Neural progenitor cell (in vitro differentiated cells): ENCODE data around the gene RPL5. TPM values are rescaled to one million over a fixed set of nuclear protein-coding genes. Genes with fewer than 3 reads are reported as not detected.

Experiments
- DNase-seq: peaks from one replicate; pipeline ENCODE4 v3.0.0-alpha.2; 2016; ENCODE audit warnings: low spot score
- H2AFZ ChIP-seq: fragments of 200-600 bp; sonication (generic); replicated peaks from 2 replicates; pipeline ENCODE4 v1.6.1; 2016; ENCODE audit warnings: antibody characterized with exemption
- H3F3A ChIP-seq: fragments of 200-600 bp; sonication (generic); 2 replicates; pipeline ENCODE4 v1.6.1; 2016; ENCODE audit warnings: antibody characterized with exemption, low read depth
- H3K27ac ChIP-seq: fragments of 200-600 bp; sonication (generic); 2 replicates; pipeline ENCODE4 v1.5.1; 2016; ENCODE audit warnings: mild to moderate bottlenecking
- H3K27me3 ChIP-seq: fragments of 200-600 bp; sonication (generic); 2 replicates; pipeline ENCODE4 v1.6.1; 2016; ENCODE audit warnings: mild to moderate bottlenecking, moderate library complexity
- H3K36me3 ChIP-seq: fragments of 200-600 bp; sonication (generic); 2 replicates; pipeline ENCODE4 v1.5.1; 2016
- H3K4me1 ChIP-seq: fragments of 200-600 bp; sonication (generic); 2 replicates; pipeline ENCODE4 v1.6.1; 2016; ENCODE audit warnings: mixed run types
- H3K4me2 ChIP-seq: fragments of 200-600 bp; sonication (generic); 2 replicates; pipeline ENCODE4 v1.6.1; 2016
- H3K4me3 ChIP-seq: fragments of 200-600 bp; sonication (generic); 2 replicates; pipeline ENCODE4 v1.5.1; 2016
- H3K79me2 ChIP-seq: fragments of 200-600 bp; sonication (generic); 2 replicates; pipeline ENCODE4 v1.6.1; 2016; ENCODE audit warnings: low read depth
- H3K9ac ChIP-seq: fragments of 200-600 bp; sonication (generic); 2 replicates; pipeline ENCODE4 v1.6.1; 2016
- H3K9me3 ChIP-seq: fragments of 200-600 bp; sonication (generic); 2 replicates; pipeline ENCODE4 v1.5.1; 2016; ENCODE audit warnings: low read depth
- H4K20me1 ChIP-seq: fragments of 200-600 bp; sonication (generic); 2 replicates; pipeline ENCODE4 v1.6.1; 2016; ENCODE audit warnings: low read depth
- H3K27ac Mint-ChIP-seq: 3 replicates; pipeline ENCODE4 v1.8.0; 2021; ENCODE audit warnings: mixed read lengths
- H3K27me3 Mint-ChIP-seq: 2 replicates; pipeline ENCODE4 v1.8.0; 2022; ENCODE audit warnings: low read depth, mild to moderate bottlenecking, inconsistent platforms, moderate library complexity, mixed read lengths; ENCODE audit not compliant: insufficient read depth
- H3K36me3 Mint-ChIP-seq: 3 replicates; pipeline ENCODE4 v1.8.0; 2021; ENCODE audit warnings: mixed read lengths
- H3K4me1 Mint-ChIP-seq: 3 replicates; pipeline ENCODE4 v1.8.0; 2021; ENCODE audit warnings: mixed read lengths
- H3K4me3 Mint-ChIP-seq: 3 replicates; pipeline ENCODE4 v1.8.0; 2021; ENCODE audit warnings: mild to moderate bottlenecking, moderate library complexity, mixed read lengths
- H3K9me3 Mint-ChIP-seq: 3 replicates; pipeline ENCODE4 v1.8.0; 2020; ENCODE audit warnings: mixed read lengths
- EZH2 ChIP-seq: fragments of 200-600 bp; sonication (generic); IDR thresholded peaks from 2 replicates; pipeline ENCODE4 v1.6.1; 2017; ENCODE audit warnings: antibody characterized with exemption, mild to moderate bottlenecking, moderate library complexity
- EZH2phosphoT487 ChIP-seq: fragments of 200-600 bp; sonication (generic); IDR thresholded peaks from 2 replicates; pipeline ENCODE4 v1.6.1; 2017; ENCODE audit warnings: antibody characterized with exemption
- total RNA-seq: library from RNA; depleted of rRNA; stranded (reverse); fragments of >200 nt; gene quantifications from 2 replicates; pipeline ENCODE4 v1.2.3, GENCODE V29; 2015; ENCODE audit warnings: low replicate concordance
- TF ChIP-seq, protein P1 (sequence below): fragments of 200-600 bp; sonication (generic); IDR thresholded peaks from 2 replicates; pipeline ENCODE4 v1.5.1; 2017; ENCODE audit warnings: antibody characterized with exemption, mild to moderate bottlenecking

Gene RPL5
- total RNA-seq, 1 donor from 2014 or later: 3,732 TPM

DNA sequence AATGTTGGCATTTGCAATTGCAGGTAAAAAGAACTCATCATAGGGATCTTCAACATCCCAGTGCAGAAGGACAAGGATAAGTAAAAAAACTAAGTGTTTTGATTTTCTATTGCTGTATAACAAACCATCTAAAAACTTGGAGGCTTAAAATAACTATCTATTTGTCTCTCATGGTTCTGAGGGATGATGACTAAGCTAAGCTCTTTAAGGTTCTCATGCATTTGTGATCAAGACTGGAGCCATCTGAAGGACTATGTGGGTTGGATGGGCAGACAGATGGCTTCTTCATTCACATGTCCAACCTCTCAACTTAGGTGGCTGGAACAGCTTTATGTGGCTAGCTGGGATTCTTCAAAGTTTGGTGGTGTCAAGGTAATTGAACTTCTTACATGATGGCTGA lies 51.5 kb downstream of the RPL5 start:
- no peak overlapping the region for H3K4me3 Mint-ChIP-seq

DNA sequence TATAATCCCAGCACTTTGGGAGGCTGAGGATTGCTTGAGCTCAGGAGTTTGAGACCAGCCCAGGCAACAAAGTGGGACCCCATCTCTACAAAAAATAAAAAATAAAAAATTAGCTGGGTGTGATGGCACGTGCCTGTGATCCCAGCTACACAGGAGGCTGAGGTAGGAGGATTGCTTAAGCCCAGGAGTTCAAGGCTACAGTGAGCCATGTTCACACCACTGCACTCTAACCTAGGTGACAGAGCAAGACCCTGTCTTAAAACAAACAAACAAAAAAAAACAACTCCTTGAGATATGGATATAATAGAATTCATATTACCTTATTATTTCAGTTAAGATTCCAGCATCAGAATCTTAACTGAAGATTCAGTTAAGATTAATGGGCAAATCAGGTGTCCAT lies 52.4 kb downstream of the RPL5 start:
- no peak overlapping the region for H3K9ac ChIP-seq
- no peaks in the 10 kb centered on the region for H4K20me1 ChIP-seq
- no peaks in the 10 kb centered on the region for H3K36me3 ChIP-seq

More for the DNA sequence above, 51.5 kb downstream of the RPL5 start:
- Histone ChIP-seq H3K4me1 (no peaks in the 10 kb centered on the region), H4K20me1 (no peaks in the 10 kb centered on the region), H2AFZ (no peak overlapping the region), H3K9me3 (no peaks in the 10 kb centered on the region), H3F3A (no peaks in the 10 kb centered on the region), H3K9ac (no peak overlapping the region), H3K27me3 (no peaks in the 10 kb centered on the region), H3K4me3 (no peak overlapping the region), H3K36me3 (no peaks in the 10 kb centered on the region), H3K4me2 (no peak overlapping the region), H3K79me2 (no peaks in the 10 kb centered on the region), H3K27ac (no peak overlapping the region)
- H3K4me1 Mint-ChIP-seq: no peaks in the 10 kb centered on the region
- H3K36me3 Mint-ChIP-seq: no peaks in the 10 kb centered on the region
- TF ChIP-seq EZH2: no peak
- TF ChIP-seq, protein P1, sequence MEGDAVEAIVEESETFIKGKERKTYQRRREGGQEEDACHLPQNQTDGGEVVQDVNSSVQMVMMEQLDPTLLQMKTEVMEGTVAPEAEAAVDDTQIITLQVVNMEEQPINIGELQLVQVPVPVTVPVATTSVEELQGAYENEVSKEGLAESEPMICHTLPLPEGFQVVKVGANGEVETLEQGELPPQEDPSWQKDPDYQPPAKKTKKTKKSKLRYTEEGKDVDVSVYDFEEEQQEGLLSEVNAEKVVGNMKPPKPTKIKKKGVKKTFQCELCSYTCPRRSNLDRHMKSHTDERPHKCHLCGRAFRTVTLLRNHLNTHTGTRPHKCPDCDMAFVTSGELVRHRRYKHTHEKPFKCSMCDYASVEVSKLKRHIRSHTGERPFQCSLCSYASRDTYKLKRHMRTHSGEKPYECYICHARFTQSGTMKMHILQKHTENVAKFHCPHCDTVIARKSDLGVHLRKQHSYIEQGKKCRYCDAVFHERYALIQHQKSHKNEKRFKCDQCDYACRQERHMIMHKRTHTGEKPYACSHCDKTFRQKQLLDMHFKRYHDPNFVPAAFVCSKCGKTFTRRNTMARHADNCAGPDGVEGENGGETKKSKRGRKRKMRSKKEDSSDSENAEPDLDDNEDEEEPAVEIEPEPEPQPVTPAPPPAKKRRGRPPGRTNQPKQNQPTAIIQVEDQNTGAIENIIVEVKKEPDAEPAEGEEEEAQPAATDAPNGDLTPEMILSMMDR: no peak
- TF ChIP-seq EZH2phosphoT487: no peak
- DNase-seq: no peak
- no peaks in the 10 kb centered on the region for H3K27me3 Mint-ChIP-seq
- no peak overlapping the region for H3K27ac Mint-ChIP-seq
- no peaks in the 10 kb centered on the region for H3K9me3 Mint-ChIP-seq

DNA sequence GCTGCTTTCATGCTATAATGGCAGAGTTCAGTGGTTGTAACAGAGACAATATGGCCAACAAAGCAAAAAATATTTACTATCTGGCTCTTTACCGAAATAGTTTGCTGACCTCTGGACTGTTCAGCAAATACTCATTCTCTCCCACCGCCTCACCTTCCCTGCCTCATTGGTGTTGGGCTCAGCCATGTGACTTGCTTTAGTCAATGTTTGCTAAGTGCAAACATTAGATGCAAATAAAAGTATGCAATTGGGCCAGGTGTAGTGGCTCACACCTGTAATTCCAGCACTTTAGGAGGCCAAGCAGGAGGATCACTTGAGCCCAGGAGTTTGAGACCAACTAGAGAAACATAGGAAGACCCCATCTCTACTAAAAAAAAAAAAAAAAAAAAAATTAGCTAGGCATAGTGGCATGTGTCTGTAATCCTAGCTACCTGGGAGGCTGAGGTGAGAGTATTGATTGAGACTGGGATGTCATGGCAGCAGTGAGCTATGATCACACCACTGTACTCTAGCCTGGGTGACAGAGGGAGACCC lies 55.1 kb downstream of the RPL5 start:
- no peaks in the 10 kb centered on the region for H3K4me1 ChIP-seq

More for the DNA sequence above, 52.4 kb downstream of the RPL5 start:
- Histone ChIP-seq H3K79me2 (no peaks in the 10 kb centered on the region), H3K27me3 (no peaks in the 10 kb centered on the region), H3K4me3 (no peak overlapping the region), H2AFZ (no peak overlapping the region), H3K27ac (no peak overlapping the region), H3K9me3 (no peaks in the 10 kb centered on the region), H3K4me1 (no peaks in the 10 kb centered on the region), H3F3A (no peaks in the 10 kb centered on the region), H3K4me2 (no peak overlapping the region)
- TF ChIP-seq, protein P1: no peak
- TF ChIP-seq EZH2phosphoT487 (no peak), EZH2 (no peak)
- Mint-ChIP-seq H3K4me3 (no peak overlapping the region), H3K4me1 (no peaks in the 10 kb centered on the region), H3K27me3 (no peaks in the 10 kb centered on the region), H3K36me3 (no peaks in the 10 kb centered on the region), H3K9me3 (peaks cover 3% of the 10 kb centered on the region), H3K27ac (no peak overlapping the region)
- DNase-seq: no peak

More for the DNA sequence above, 55.1 kb downstream of the RPL5 start:
- Histone ChIP-seq H3F3A (no peaks in the 10 kb centered on the region), H4K20me1 (no peaks in the 10 kb centered on the region), H3K4me2 (no peak overlapping the region), H2AFZ (no peak overlapping the region), H3K27ac (no peak overlapping the region), H3K9me3 (no peaks in the 10 kb centered on the region), H3K27me3 (no peaks in the 10 kb centered on the region), H3K4me3 (no peak overlapping the region), H3K79me2 (no peaks in the 10 kb centered on the region), H3K9ac (no peak overlapping the region), H3K36me3 (no peaks in the 10 kb centered on the region)
- H3K27me3 Mint-ChIP-seq: no peaks in the 10 kb centered on the region
- TF ChIP-seq EZH2phosphoT487 (no peak), EZH2 (no peak)
- TF ChIP-seq, protein P1: no peak
- no peaks in the 10 kb centered on the region for H3K4me1 Mint-ChIP-seq
- no peak overlapping the region for H3K27ac Mint-ChIP-seq
- peaks cover 10% of the 10 kb centered on the region for H3K9me3 Mint-ChIP-seq
- no peak for DNase-seq
- H3K4me3 Mint-ChIP-seq: no peak overlapping the region
- no peaks in the 10 kb centered on the region for H3K36me3 Mint-ChIP-seq
